Erythroblast (primary cell): ENCODE measurements around the gene OR52N1.

Source experiments
- GATA1 ChIP-seq: IDR thresholded peaks from 2 replicates; pipeline ENCODE4 v1.6.1; 2011; ENCODE audit warnings: low read depth, mild to moderate bottlenecking, control low read depth, low read length, moderate library complexity
- POLR2A ChIP-seq: IDR thresholded peaks from 2 replicates; pipeline ENCODE4 v1.6.1; 2011; ENCODE audit warnings: mild to moderate bottlenecking, low read length

DNA sequence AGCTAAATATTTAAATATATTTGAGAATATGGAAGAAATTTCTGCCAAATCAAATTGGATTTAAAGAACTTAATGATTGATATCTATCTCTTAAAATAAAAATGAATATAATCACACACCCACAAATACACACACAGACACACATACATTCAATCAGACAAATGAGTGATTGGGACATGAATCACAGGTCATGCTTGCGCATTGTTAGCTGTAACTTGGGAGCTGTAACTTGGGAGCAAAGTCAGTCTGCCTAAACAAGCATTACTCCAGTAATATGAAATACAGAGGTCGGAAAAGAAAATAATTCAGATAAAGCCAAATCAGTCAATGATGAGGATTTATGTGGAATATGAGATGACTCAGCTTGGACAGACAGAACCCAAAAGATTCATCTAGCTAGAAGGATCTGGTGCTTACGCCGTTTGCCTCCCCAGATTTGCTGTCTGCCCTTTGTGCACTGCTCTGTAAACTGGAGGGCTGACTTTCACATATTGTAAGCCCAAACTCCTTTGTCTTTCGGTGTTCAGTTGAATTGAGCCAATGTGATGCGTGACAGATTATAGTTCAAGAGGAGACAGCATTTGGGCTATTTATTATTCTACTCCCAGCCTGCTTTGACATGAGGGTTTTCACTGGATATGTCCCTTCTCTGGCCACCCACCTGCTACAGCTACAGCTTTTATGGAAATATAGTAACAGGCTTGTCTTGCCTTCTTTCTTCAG, 53.2 kb downstream of the OR52N1 start:
- TF ChIP-seq POLR2A (no peak), GATA1 (no peak)
